SH-SY5Y (cell line): Measurements from ENCODE around the gene PGLYRP4.

Experiments used
- GATA2 ChIP-seq: IDR thresholded peaks from 2 replicates; pipeline ENCODE4 v1.6.1; 2011; ENCODE audit warnings: mild to moderate bottlenecking, low read depth, low read length
- GATA3 ChIP-seq: IDR thresholded peaks from 2 replicates; pipeline ENCODE4 v1.6.1; 2011; ENCODE audit warnings: low read depth, mild to moderate bottlenecking, low read length, moderate library complexity

DNA sequence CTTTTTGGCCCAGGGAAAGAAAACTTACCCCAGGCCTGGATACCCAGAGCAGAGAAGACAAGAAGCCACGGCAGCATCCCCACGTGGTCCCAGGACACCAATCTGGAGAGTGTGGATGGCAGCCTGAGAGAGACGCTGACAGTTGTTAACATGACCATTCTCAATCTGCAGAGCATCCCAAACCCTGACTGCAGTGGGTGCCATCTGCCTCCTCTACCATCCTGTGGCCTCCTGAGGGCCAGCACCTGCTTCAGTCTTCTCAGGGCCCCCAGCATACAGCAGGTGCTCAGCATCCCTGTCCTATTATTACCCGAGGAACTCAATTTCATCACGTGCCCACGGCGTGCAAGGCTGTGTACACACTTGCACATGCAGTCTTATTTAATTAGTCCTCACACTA, 785 bp downstream of the PGLYRP4 start:
- TF ChIP-seq GATA2: no peak
- TF ChIP-seq GATA3: no peak
